Esophagus mucosa (tissue), 1 donor: ENCODE data around the gene PYROXD2. TPM values are rescaled to one million over a fixed set of nuclear protein-coding genes. Genes with fewer than 3 reads are reported as not detected.

Experiments
- ATAC-seq: fragments of 200-7000 bp; cut with Tn5 transposase; one replicate; pipeline ENCODE4 v1.9.1; 2020
- total RNA-seq: library from RNA; stranded (reverse); gene quantifications from one replicate; pipeline ENCODE4 v1.2.4, GENCODE V29; 2023
- donor health status: DM: yes; HTN: yes; CAD: no.

PYROXD2 gene
- 1.5 TPM for total RNA-seq

DNA sequence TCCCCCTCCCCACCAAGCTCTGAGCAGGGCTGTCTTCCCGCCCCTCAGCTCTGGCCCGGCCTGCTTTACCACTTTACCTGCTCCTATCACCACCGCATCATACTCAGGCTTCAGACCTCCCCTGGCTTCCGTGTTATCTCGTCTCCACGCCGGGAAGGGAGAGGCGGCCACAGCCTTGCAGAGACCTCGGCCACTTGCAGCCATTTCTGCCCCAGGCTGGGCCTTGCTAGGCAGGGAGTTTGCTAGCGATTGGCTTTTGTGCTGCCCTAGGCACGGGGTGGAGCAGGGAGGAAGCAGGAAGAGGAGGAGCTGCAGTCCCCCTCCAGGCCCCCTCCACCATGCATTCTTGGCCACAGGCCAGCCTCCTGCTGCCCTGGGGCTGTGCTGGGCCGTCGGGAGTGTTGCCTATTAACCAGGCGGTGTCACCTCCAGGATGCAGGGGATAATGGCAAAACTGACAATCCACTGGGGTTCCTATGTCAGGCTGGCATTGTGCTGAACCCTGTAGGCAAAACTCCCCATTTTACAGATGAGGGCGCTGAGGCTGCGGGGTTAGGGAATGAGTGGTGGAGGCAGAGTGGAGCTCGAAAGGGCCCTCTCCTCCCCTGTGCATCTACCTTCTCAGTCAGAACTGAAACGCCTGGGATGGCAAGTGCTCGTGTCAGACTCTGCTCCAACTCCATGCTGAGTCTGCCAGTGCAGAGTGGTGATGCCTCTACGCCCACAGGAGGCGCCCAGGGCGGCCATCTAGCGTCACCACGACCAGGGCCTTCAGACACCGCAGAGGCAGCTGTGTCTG lies at the start of gene PYROXD2:
PYROXD2 (minus strand) TSS at position 251 of the 799 bp plus-strand sequence; CDS start at position 204, 47 bp downstream.
- ATAC-seq: peak; percentile 80

DNA sequence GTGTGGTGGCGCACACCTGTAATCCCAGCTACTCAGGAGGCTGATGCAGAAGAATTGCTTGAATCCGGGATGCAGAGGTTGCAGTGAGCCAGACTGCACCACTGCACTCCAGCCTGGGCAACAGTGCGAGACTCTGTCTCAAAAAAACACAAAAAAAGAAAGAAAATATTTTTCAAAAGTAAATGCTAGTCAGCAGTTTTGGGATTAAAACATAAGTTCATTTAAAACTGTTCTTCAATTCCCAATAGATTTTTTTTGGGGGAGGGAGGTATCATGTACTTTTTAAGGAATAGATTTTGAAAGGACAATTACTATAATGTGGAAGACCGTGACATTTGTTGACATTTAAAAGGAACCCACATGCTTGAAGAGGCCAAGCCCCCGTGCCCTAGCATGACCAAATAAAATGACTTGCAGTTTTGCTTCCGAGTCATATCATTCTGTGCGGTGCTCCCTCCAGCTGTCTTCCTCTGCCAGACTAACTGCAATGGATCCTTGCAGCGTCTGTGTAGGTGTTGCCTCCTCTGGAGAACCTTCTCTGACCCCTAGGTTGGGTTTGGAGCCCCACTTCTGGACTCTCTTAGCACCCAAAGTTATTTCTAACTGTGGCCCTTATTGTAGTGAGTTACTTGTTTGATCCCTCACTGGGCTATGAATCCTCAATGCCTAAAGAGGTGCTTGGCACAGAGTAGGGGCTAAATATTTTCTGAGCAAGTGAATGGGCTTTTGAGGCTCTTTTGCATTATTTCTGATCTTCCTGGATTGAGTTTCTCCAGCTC lies 49.2 kb upstream of the PYROXD2 start:
- ATAC-seq: no peak

- ATAC-seq: no peak
Observed at GRCh38 chr10:98463016-98463415, 48.0 kb upstream of the PYROXD2 start.

DNA sequence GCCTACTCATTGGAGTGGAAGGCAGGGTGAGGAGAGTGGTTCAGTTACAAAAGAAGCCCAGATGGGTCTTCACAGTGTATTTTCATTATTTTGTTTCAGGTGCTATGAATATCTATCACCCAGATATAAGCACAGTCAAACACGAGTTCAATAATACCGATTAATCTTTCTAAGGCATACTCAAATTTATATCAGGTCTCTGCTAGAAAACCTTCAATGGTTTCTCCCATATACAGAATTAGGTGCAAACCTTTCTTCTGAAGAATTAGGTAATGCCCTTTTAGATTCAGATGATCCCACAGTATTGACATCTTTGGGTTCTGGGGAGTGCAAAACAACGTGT lies 46.5 kb upstream of the PYROXD2 start:
- ATAC-seq: no peak

DNA sequence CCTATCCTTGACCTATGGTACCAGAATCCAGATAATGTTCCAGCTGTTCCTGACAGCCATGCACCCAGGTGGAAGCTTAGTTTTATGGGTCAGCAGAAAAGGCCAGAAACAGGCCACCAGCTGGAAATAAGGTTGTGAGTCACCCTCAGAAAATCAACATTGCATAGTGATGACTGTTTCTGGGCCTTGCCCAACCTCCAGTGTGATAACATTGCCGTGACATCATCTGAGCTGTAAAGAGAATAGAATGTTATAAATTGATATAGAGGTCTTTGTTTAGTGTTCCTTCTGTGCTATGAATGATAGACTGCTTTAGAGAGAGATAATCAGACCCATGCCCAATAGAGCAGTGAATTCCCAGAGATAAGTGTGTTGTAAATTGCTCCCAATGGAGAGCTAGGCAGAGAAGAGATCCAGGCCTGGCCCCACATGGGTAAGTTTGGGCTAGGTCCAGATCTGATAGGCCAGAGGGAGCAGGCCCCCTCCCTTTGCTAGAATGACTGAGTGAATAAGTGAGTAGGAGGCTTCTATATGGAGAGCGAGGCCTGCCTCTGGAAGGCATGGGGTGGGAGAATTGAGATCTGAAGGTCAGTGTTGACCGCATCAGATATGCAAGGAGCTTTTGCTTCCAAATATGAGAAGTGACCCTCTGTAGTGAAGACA lies 46.0 kb upstream of the PYROXD2 start:
- peak; percentile 86 for ATAC-seq

GRCh38 chr10:98458809-98459784 lies 44.1 kb upstream of the PYROXD2 start:
- ATAC-seq: no peak

DNA sequence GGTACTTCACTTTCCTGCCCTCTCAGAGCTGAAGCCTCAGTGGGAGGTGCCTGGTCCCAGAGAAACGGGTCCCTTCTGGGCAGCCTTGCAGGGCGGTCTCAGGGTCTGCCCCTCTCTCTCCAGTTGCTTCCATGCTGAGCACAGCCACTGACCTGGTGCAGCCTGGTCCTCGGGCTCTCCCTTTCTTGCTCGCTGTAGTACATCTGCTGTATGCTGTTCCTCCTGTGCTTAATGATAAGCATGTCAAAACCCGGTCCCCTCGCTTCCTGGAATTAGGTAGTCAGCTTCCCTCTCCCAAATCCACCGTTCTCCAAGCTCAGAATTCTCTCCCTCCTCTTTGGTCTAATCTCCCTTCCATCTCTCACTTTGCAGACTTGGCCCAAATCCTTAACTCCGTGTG lies 42.7 kb upstream of the PYROXD2 start:
- ATAC-seq: no peak

DNA sequence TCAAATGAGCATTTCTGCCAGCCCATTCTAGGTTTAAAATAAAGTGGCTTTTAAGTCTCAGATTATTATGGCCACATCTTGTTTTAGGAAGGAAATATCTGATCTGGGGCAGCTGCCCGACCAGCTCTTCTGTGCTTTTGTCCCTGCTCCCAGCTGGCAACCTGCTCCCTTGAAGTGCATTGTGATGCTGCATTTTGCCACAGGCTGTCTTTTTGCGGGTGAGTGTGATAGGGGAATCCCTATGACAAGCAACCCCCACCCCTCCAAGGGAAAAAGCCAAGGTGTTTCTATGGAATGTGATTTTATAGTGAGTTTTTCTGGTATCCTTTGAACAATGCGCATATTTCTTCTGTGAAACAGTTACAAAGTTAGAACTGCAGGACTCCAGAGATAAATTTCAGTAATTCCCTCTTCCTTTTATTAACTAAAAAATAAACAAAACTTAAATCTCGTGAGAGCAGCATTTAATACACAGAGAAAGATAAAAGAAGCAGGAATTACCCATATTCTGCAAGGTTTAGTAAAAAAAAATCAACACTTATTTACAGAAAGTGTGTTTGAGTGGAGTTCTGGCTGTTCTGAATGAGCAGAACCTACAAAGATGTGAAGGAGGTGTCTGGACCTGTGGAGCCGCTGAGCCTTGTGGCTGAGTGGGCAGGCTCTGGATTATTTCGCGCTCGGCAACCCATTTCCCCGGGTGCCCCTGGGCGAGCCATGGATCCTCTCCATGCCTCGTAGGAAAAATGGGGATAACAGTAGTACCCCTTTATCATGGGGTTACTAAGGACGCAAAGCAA lies 41.9 kb upstream of the PYROXD2 start:
- ATAC-seq: no peak

DNA sequence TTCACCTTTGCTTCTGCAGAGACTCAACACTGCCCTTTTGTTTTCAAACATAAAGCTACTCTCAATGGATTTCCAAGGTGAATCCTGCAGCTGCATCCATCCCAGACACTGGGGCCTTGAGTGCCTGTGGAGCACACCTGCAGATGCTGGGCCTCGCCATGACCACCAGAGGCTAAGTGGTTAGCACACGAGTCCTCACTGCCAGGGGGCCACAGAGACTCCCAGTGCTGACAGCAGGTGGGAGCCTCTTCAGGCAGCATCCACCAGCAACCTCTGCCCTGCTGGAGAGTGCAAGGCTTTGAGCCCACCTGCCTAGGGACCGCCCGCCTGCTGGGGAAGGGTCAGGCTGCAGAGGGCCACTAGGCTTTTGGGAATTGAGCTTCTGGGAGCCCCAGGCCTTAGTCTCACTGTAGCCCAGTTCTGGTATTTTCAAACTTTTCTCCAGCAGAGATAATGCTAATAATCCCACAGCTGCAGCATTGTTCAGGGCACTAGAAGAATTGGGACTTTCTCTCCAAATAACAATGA lies 41.1 kb upstream of the PYROXD2 start:
- no peak for ATAC-seq

- ATAC-seq: no peak
Observed at GRCh38 chr10:98453729-98454128, 38.7 kb upstream of the PYROXD2 start.

DNA sequence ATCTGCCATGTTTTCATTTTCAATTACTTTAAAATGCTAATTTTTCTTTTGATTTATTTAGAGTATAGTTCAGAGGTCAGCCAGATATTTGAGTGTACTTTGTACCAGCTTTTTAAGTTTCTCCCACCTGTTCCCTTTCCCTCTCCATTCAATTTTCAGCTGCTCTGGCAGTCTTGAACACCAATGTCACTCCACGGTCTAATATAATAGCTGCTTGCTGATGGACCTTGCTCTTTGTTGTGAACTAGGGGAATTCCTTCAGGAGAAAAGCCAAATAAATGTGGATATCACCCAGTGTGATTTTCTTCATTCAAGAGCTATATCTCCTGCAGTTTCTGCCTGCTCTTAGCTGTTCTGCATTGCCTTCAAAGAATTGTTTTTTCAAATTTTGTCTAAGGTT lies 35.6 kb upstream of the PYROXD2 start:
- ATAC-seq: no peak

- no peak for ATAC-seq
Observed at GRCh38 chr10:98449287-98449686, 34.3 kb upstream of the PYROXD2 start.

DNA sequence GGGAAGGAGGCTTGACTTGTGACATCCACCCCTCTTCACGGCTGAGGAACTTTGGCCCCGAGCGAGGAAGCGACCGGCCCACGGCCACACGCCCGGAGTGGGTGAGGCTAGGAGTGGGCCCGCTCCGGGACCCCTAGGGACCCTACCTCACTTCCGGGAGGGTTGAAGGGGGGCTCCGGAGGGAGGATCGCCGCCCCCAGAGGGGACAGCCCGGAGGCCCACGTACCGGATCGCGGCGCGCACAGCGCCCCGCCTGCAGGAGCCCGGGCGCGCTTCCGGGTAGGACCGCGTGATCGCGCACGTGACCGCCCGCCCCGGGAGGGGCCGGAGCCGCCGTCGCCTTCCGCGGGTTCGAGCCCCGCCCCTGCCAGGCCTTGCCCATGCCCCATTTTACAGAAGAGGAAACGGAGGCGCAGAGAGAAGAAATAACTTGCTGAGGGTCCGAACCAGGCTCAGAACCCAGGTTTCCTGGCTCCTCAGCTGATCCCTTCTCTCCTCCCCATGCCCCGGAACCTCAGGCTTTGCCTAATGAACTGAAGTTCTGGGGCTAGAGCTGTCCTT lies 31.8 kb upstream of the PYROXD2 start, which contains the start of gene HPS1:
HPS1 (minus strand) TSS at position 275 of the 561 bp plus-strand sequence. CDS start 3,695 bp downstream, outside the sequence.
- peak; percentile 95 for ATAC-seq

DNA sequence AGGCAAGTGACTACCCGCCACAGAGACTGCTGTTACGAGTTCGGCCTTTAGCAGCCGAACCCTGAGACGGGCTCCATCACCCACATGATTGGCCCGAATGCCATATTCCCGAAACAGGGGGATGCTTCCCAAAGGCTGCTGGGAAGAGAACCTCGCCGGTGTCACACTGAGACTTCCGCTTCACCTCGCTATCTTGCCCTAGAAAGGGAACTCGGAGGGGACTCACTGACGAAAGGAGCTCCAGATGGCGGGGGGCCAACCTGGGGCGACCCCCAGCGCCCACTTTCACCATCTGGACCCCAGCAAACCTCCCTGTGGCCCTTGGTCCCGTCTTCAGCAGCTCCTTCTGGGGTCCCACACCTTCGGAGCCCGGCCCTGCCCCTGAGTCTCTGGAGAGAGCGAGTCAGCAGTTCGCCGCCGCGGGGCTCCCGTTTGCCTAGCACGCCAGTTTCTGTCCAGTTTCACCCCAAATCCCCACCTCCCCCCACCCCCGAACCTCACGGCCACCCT lies 31.2 kb upstream of the PYROXD2 start:
- ATAC-seq: peak; percentile 35

DNA sequence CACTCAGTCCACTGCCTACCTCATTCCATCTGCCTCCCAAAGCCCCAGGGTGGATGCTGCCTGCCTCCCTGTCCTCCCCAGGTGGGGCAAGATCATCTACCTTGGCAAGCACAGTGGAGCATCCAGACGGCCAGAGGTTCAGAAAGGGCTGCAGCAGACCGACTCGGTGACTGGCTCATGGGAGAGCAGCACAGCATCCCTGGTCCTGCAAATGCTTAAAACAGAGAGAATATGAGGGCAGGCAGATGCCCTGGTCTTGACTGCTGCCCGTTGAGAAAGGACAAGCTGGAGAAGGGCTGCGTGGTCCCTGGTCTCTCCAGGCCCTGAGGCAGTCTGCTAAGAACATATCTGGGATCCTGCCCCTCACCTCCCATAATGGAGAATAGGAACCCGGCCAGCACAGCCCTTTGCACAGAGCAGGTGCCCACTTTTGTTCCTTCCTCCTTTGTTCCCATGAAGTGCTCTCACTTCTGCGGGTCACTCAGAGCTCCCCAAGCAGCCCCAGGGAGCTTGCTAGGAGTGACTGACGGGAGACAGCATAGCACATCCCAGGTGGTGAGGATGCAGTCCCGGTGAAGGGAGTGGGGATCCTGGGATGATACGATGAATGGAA lies 30.3 kb upstream of the PYROXD2 start:
- ATAC-seq: no peak

- no peak for ATAC-seq
Observed at GRCh38 chr10:98444314-98445006, 29.5 kb upstream of the PYROXD2 start.

DNA sequence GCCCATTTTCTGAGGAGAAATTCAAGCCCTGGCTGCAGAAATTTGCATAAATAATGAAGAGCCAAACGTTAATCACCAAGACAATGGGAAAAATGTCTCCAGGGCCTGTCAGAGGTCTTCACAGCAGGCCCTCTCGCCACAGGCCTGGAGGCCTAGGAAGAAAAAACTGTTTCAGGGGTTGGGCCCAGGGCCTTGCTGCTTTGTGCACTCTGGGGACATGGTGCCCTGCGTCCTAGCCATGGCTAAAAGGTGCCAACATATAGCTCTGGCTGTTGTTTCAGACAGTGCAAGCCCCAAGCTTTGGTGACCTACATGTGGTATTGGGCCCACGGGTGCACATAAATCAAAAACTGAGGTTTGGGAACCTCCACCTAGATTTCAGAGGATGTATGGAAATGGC lies 23.7 kb upstream of the PYROXD2 start:
- ATAC-seq: no peak

DNA sequence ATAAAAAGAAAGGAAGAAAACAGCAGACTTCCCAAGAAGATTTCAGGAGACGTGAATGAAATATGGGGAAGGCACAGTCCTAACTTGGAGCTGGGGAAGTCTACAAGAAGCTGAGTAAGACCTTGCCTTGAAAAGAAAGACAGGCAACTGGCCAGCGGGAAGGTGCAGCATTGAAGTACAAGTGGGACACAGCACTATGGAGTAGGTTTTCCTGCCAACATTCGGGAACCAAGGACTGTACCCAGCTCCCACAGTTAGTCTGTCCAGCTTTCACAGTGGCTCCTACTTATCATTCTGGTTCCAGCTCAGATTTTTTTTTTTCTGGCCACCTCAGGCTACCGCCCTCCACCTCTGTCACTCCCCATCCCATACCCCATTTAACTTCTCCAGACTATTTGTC lies 21.7 kb upstream of the PYROXD2 start:
- no peak for ATAC-seq

DNA sequence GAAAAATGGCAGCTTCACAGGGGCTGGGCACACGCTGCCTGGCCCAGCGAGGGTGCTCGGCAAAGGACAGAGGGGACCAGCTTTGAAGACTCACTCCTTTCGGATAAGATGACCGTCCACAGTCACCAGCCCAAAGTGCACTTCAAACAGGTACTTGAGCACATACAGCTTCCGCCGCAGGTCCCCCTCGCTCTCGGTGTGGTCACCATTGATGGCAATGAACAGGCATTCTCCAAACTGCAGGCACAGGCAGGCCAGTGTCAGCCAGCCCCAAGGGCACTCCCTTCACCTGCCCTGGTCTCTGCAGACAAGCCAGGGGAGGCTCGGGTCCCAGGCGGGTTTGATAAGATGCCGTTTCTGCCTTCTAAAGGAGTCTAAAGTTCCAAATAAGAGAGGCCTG lies 20.2 kb upstream of the PYROXD2 start:
- ATAC-seq: no peak
